Measurements from ENCODE around the gene SYT1.

The SYT1 gene

GRCh38 chr12:79020106-79020505 is 155.5 kb downstream of the SYT1 start:
- Histone ChIP-seq H3K4me1 (ENCODE audit: control insufficient read depth, insufficient read depth, low read length) (no peaks in the 10 kb centered on the region), H3K4me3 (ENCODE audit: low read depth, low read length) (no peak overlapping the region), H3K9me3 (ENCODE audit: control insufficient read depth, insufficient read depth, low read depth, low read length) (no peaks in the 10 kb centered on the region), H3K27ac (ENCODE audit: extremely low read depth, low read depth, low read length) (no peak overlapping the region), H3K36me3 (ENCODE audit: control insufficient read depth in 2 of 2, insufficient read depth in 1 of 2, low read length in 2 of 2) (no peaks in the 10 kb centered on the region)
- CTCF ChIA-PET: interaction anchor here (0.6 kb wide), 1 partner anchor 27 kb away, joined by 3 read pairs; no protein-coding TSS in a partner anchor
- POLR2A ChIA-PET: no interaction called here
- TF ChIP-seq ZNF155 (tag by site-specific recombination; IDR thresholded peaks at IDR 0.05) (no peak), AEBP2 (tag by site-specific recombination; IDR thresholded peaks at IDR 0.05; ENCODE audit: borderline replicate concordance) (no peak), EGR2 (tag by site-specific recombination; IDR thresholded peaks at IDR 0.05; ENCODE audit: low read depth) (no peak), ZNF24 (tag by site-specific recombination; IDR thresholded peaks at IDR 0.05) (no peak), SALL2 (tag by site-specific recombination; IDR thresholded peaks at IDR 0.05; ENCODE audit: borderline replicate concordance) (no peak), ZNF223 (tag by site-specific recombination; IDR thresholded peaks at IDR 0.05) (no peak), ZNF214 (tag by site-specific recombination; IDR thresholded peaks at IDR 0.05; ENCODE audit: borderline replicate concordance) (no peak), ZNF274 (IDR thresholded peaks at IDR 0.05; ENCODE audit: low read length) (no peak), ZNF274 (tag by site-specific recombination; IDR thresholded peaks at IDR 0.05; ENCODE audit: borderline replicate concordance) (no peak), INSM2 (tag by site-specific recombination; IDR thresholded peaks at IDR 0.05) (no peak), ZBTB20 (tag by site-specific recombination; IDR thresholded peaks at IDR 0.05) (no peak), ZNF292 (tag by site-specific recombination; IDR thresholded peaks at IDR 0.05; ENCODE audit: borderline replicate concordance, low read depth) (no peak), ZNF221 (tag by site-specific recombination; IDR thresholded peaks at IDR 0.05; ENCODE audit: borderline replicate concordance) (no peak), ZNF335 (tag by site-specific recombination; conservative IDR thresholded peaks at IDR 0.05) (no peak), PRDM10 (tag by site-specific recombination; IDR thresholded peaks at IDR 0.05) (no peak), ZNF19 (tag by site-specific recombination; IDR thresholded peaks at IDR 0.05; ENCODE audit: low read depth) (no peak), ZNF791 (tag by site-specific recombination; IDR thresholded peaks at IDR 0.05) (no peak), ZNF16 (tag by site-specific recombination; IDR thresholded peaks at IDR 0.05; ENCODE audit: low read depth) (no peak), ZBTB8A (tag by site-specific recombination; IDR thresholded peaks at IDR 0.05) (no peak), ELK4 (IDR thresholded peaks at IDR 0.05; ENCODE audit: borderline replicate concordance, low read depth, low read length) (no peak)

All from HEK293 (cell line).